ENCODE results near the gene DDX31.

DDX31 gene

GRCh38 chr9:132673355-132673754, 3.6 kb upstream of the DDX31 start:
- no peak for DNase-seq (ENCODE audit: low read depth in 3 of 3)

- DNase-seq (ENCODE audit: low read depth in 3 of 3) = no peak
Observed at GRCh38 chr9:132672413-132672690, 2.6 kb upstream of the DDX31 start.

GRCh38 chr9:132671620-132672412, 2.0 kb upstream of the DDX31 start:
- DNase-seq (ENCODE audit: low read depth in 3 of 3) = no peak

GRCh38 chr9:132670457-132671391, 941 bp upstream of the DDX31 start, which contains the start of gene GTF3C4:
Gene GTF3C4 (plus strand): TSS chr9:132670464. CDS start chr9:132670599, 135 bp downstream.
- peak in 1 of 3 donors; percentile 6 for DNase-seq (ENCODE audit: low read depth in 3 of 3)

GRCh38 chr9:132669319-132669697, 475 bp downstream of the DDX31 start:
- no peak for DNase-seq (ENCODE audit: low read depth in 3 of 3)

- no peak for DNase-seq (ENCODE audit: low read depth in 3 of 3)
Observed at GRCh38 chr9:132663851-132664250, 5.9 kb downstream of the DDX31 start.

GRCh38 chr9:132663117-132663516, 6.7 kb downstream of the DDX31 start:
- DNase-seq (ENCODE audit: low read depth in 3 of 3) = no peak

GRCh38 chr9:132662152-132662945, 7.4 kb downstream of the DDX31 start:
- no peak for DNase-seq (ENCODE audit: low read depth in 3 of 3)

- DNase-seq (ENCODE audit: low read depth in 3 of 3) = no peak
Observed at GRCh38 chr9:132656299-132656698, 13.5 kb downstream of the DDX31 start.

- no peak for DNase-seq (ENCODE audit: low read depth in 3 of 3)
Observed at GRCh38 chr9:132651259-132651658, 18.5 kb downstream of the DDX31 start.

- DNase-seq (ENCODE audit: low read depth in 3 of 3) = no peak
Observed at GRCh38 chr9:132648685-132649084, 21.1 kb downstream of the DDX31 start.

- no peak for DNase-seq (ENCODE audit: low read depth in 3 of 3)
Observed at GRCh38 chr9:132648283-132648682, 21.5 kb downstream of the DDX31 start.

- no peak for DNase-seq (ENCODE audit: low read depth in 3 of 3)
Observed at GRCh38 chr9:132647806-132648205, 22.0 kb downstream of the DDX31 start.

GRCh38 chr9:132647355-132647754, 22.4 kb downstream of the DDX31 start:
- no peak for DNase-seq (ENCODE audit: low read depth in 3 of 3)

- no peak for DNase-seq (ENCODE audit: low read depth in 3 of 3)
Observed at GRCh38 chr9:132646726-132647125, 23.1 kb downstream of the DDX31 start.

- no peak for DNase-seq (ENCODE audit: low read depth in 3 of 3)
Observed at GRCh38 chr9:132645711-132646110, 24.1 kb downstream of the DDX31 start.

GRCh38 chr9:132645306-132645705, 24.5 kb downstream of the DDX31 start:
- DNase-seq (ENCODE audit: low read depth in 3 of 3) = no peak

GRCh38 chr9:132644251-132644650, 25.5 kb downstream of the DDX31 start:
- DNase-seq (ENCODE audit: low read depth in 3 of 3) = no peak

GRCh38 chr9:132641216-132641615, 28.6 kb downstream of the DDX31 start:
- no peak for DNase-seq (ENCODE audit: low read depth in 3 of 3)

- DNase-seq (ENCODE audit: low read depth in 3 of 3) = no peak
Observed at GRCh38 chr9:132639322-132639721, 30.5 kb downstream of the DDX31 start.

GRCh38 chr9:132638240-132638639, 31.5 kb downstream of the DDX31 start:
- no peak for DNase-seq (ENCODE audit: low read depth in 3 of 3)

- DNase-seq (ENCODE audit: low read depth in 3 of 3) = no peak
Observed at GRCh38 chr9:132637801-132638200, 32.0 kb downstream of the DDX31 start.

Measured in stimulated activated CD4-positive, alpha-beta T cell treated with anti-CD3 and anti-CD28 coated beads, TNF-alpha, amount 100 ng/mL, for 48 hours (primary cell).